Heart left ventricle (tissue), 13 donors: ENCODE data around the gene PLA2R1.

ENCODE experiments used
- POLR2A ChIP-seq, 2 donors: fragments of 450-650 bp; IDR thresholded peaks; one replicate each; pipeline ENCODE4 v1.6.1; 2017; ENCODE audit warnings: antibody characterized with exemption in 2 of 2, mild to moderate bottlenecking in 2 of 2, moderate library complexity in 2 of 2
- TF ChIP-seq, protein P1 (sequence below), 12 donors: fragments of 200-600 bp; sonication (generic) in 4 of 12; IDR thresholded peaks; one replicate each; pipeline versions ENCODE4 v1.5.0 to v1.8.0; 2018 to 2022; ENCODE audit warnings: antibody characterized with exemption in 12 of 12, mild to moderate bottlenecking in 5 of 12
- donor health status: ischemic (EF 13 %, LVEDD 7.1; RV severe dilation, severe dysfunction).
- donor health status: DM: no; HTN: yes; CAD: no.
- donor health status: DM: no; HTN: no; CAD: no.
- donor health status: ischemic (EF 25% LVEDD 6.9; RV normal size, moderate dysfunction).
- donor health status: ischemic (EF 25% LVEDD 5.7; RV mildly dilated, moderate dysfunction).
- donor health status: ischemic (EF 35%, LVEDD 5.7; RV mildly dilated, moderate dysfunction).
- donor health status: nonischemic (EF 11% LVEDD 7.7; RV severe dilation, severe dysfunction).
- donor health status: DM: yes; HTN: yes; CAD: no.
- donor health status: PGD.
- donor health status: ischemic (EF 29% LVEDD 5.4; RV normal size, mild dysfunction).
- donor health status: nonischemic (EF 23%, LVEDD 6.1; RV moderate dilation, normal function).

DNA sequence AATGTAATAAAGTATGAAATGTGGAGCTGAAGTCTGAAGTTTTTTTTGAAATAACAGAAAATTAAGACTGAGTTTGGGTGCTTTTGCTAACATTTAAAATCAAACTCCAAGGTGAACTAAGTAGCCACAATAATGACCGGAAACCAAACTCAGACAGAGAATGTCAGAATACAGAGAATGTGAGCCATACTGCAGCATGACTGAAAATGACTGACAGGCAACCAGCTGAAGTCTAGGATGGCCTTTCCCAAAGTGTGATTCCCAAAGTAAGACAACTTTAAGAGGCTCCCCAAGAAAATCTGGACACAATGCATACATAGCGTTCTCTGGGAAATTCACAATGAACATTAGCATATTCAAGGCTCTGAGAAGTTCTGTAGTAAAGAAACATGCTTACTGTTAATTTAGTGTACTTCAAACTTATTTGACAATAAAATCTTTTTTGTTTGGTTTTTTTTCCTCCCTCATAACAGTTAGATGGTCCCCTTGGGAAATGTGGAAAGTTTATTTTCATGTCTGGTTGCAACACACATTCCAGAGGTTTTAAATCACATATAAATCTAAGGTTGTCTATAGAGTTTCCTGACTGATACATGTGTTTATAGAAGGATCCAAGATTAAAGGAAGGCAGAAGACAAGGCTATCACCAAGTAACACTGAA is 28.6 kb downstream of the PLA2R1 start:
- no peak for TF ChIP-seq POLR2A (IDR thresholded peaks at IDR 0.05)
- TF ChIP-seq, protein P1, sequence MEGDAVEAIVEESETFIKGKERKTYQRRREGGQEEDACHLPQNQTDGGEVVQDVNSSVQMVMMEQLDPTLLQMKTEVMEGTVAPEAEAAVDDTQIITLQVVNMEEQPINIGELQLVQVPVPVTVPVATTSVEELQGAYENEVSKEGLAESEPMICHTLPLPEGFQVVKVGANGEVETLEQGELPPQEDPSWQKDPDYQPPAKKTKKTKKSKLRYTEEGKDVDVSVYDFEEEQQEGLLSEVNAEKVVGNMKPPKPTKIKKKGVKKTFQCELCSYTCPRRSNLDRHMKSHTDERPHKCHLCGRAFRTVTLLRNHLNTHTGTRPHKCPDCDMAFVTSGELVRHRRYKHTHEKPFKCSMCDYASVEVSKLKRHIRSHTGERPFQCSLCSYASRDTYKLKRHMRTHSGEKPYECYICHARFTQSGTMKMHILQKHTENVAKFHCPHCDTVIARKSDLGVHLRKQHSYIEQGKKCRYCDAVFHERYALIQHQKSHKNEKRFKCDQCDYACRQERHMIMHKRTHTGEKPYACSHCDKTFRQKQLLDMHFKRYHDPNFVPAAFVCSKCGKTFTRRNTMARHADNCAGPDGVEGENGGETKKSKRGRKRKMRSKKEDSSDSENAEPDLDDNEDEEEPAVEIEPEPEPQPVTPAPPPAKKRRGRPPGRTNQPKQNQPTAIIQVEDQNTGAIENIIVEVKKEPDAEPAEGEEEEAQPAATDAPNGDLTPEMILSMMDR (IDR thresholded peaks at IDR 0.05), result no peak
